CD8-positive, alpha-beta memory T cell (primary cell): ENCODE measurements around the gene NOD2. TPM values are rescaled to one million over a fixed set of nuclear protein-coding genes. Genes with fewer than 3 reads are reported as not detected.

Source experiments
- CTCF ChIA-PET: fragments of 350-600 bp; sonication (Branson Sonifier 250); formaldehyde crosslinking; loops from one replicate; lab custom pipeline; 2021; ENCODE audit warnings: antibody characterized with exemption; lab: Charles Lee
- POLR2A ChIA-PET: fragments of 350-600 bp; sonication (Branson Sonifier 250); formaldehyde crosslinking; loops from one replicate; lab custom pipeline; 2021; ENCODE audit warnings: antibody characterized with exemption; lab: Charles Lee
- DNase-seq, 5 donors: peaks; one replicate each; pipeline versions ENCODE4 v3.0.0 to v3.0.0-alpha.2; 2020 to 2022; ENCODE audit warnings: mixed read lengths in 1 of 5
- H3K27ac ChIP-seq: one replicate; pipeline ENCODE4 v1.7.0; 2013; ENCODE audit warnings: low read depth, mild to moderate bottlenecking, low read length, moderate library complexity
- H3K27me3 ChIP-seq: 2 replicates; pipeline ENCODE4 v1.7.0; 2013; ENCODE audit warnings: low read length, mild to moderate bottlenecking; ENCODE audit not compliant: insufficient read depth, poor library complexity, severe bottlenecking
- H3K36me3 ChIP-seq: 2 replicates; pipeline ENCODE4 v1.7.0; 2013; ENCODE audit warnings: mild to moderate bottlenecking, low read length, moderate library complexity; ENCODE audit not compliant: insufficient read depth
- H3K4me1 ChIP-seq: 2 replicates; pipeline ENCODE4 v1.7.0; 2013; ENCODE audit warnings: mild to moderate bottlenecking, low read length, moderate library complexity; ENCODE audit not compliant: insufficient read depth
- H3K4me3 ChIP-seq: 2 replicates; pipeline ENCODE4 v1.7.0; 2013; ENCODE audit warnings: mild to moderate bottlenecking, low read length
- H3K9me3 ChIP-seq: 2 replicates; pipeline ENCODE4 v1.7.0; 2013; ENCODE audit warnings: mild to moderate bottlenecking, low read length
- H3K27ac Mint-ChIP-seq, 8 donors: one replicate each; pipeline ENCODE4 v1.8.0; 2020 to 2021; ENCODE audit warnings: mixed read lengths in 8 of 8, mild to moderate bottlenecking in 6 of 8, inconsistent platforms in 3 of 8, moderate library complexity in 3 of 8
- H3K27me3 Mint-ChIP-seq, 2 donors: one replicate each; pipeline ENCODE4 v1.8.0; 2020 to 2021; ENCODE audit warnings: mixed read lengths in 2 of 2, mild to moderate bottlenecking in 1 of 2, moderate library complexity in 1 of 2
- H3K36me3 Mint-ChIP-seq, 3 donors: one replicate each; pipeline ENCODE4 v1.8.0; 2020 to 2021; ENCODE audit warnings: mixed read lengths in 3 of 3, inconsistent platforms in 1 of 3, mild to moderate bottlenecking in 1 of 3
- H3K4me1 Mint-ChIP-seq, 3 donors: one replicate each; pipeline ENCODE4 v1.8.0; 2020 to 2021; ENCODE audit warnings: mixed read lengths in 3 of 3, inconsistent platforms in 1 of 3, mild to moderate bottlenecking in 1 of 3
- H3K4me3 Mint-ChIP-seq, 7 donors: one replicate each; pipeline ENCODE4 v1.8.0; 2020 to 2021; ENCODE audit warnings: mixed read lengths in 7 of 7, mild to moderate bottlenecking in 6 of 7, moderate library complexity in 4 of 7, inconsistent platforms in 2 of 7
- H3K9me3 Mint-ChIP-seq, 5 donors: one replicate each; pipeline ENCODE4 v1.8.0; 2020 to 2022; ENCODE audit warnings: mixed read lengths in 5 of 5, mild to moderate bottlenecking in 3 of 5, moderate library complexity in 2 of 5, inconsistent platforms in 1 of 5
- polyA plus RNA-seq: library from polyadenylated mRNA; unstranded; fragments of 300-500 nt; fragmentation: Illumina TruSeq; gene quantifications from one replicate; pipeline ENCODE4 v1.2.3, GENCODE V29; 2021
- total RNA-seq, 2 experiments: library from RNA; stranded (reverse); gene quantifications; one replicate each; pipeline ENCODE4 v1.2.3, GENCODE V29; 2021

NOD2 gene
- total and polyA plus RNA-seq, 3 experiments from 2014 or later = 1.8 to 1.9 (median 1.8) TPM

DNA sequence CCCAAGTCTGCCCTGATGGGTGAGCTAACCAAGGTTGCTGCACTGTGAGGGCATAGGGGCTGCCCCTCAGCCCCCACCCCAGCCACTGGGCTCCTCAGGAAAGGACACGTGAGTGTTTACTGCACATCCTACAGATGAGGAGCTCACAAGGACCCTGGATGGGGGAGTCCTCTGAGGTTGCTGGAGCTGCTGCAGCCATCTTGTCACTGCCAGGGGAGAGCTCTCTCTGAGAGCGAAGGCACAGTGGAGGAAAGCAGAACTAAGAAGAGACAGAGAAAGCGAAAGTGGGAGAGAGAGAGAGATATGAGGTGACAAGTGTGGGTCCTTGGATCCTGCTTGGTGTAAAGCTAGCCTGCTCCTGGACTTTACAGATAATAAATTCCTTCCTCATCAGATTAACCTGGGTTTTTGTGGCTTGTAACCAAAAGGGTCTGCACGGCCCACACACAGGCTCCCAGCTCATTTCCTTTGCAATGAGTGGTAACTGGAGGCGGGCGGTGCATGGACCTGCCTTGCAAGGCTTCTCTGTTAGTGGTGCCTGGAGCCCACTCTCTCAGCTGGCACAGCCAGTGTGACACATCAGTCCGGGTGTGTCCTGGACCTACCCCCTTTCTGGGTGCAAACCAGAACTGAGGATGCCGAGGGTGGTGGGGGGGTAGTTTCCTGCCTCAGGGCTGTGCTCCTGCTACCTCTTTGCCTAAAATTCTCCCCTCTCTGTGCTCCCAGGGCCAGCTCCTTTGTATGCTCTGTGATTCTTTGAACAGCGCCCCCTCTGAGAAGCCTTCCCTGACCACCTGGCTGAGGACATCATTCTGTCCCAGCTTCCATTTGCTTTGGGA is 26.5 kb upstream of the NOD2 start:
- Mint-ChIP-seq H3K27me3 (no peaks in the 10 kb centered on the region), H3K36me3 (peaks cover 11 to 36% (median 15%) of the 10 kb centered on the region in 3 donors), H3K9me3 (peaks cover 5 to 6% (median 6%) of the 10 kb centered on the region in 5 donors), H3K4me3 (peak overlapping the region; percentile 75 to 86 (median 79)), H3K4me1 (peaks cover 31 to 47% (median 44%) of the 10 kb centered on the region in 3 donors), H3K27ac (peak overlapping the region; percentile 85 to 96 (median 90))
- Histone ChIP-seq H3K4me3 (peak overlapping the region; percentile 18), H3K27ac (no peak overlapping the region), H3K36me3 (peaks cover 6% of the 10 kb centered on the region), H3K27me3 (no peaks in the 10 kb centered on the region), H3K9me3 (peaks cover 3% of the 10 kb centered on the region), H3K4me1 (peaks cover 30% of the 10 kb centered on the region)
- CTCF ChIA-PET = interaction anchor here (0.9 to 8.1 kb wide), 33 partner anchors 11 to 646 kb away, joined by 3 to 116 read pairs (median 8); partner anchors contain the start of genes BRD7, CNEP1R1, CYLD and HEATR3
- POLR2A ChIA-PET = interaction anchor here (0.6 to 1.9 kb wide), 5 partner anchors 15 to 120 kb away, joined by 3 to 5 read pairs (median 4); partner anchors contain the start of gene CYLD
- peak in 4 of 5 donors; percentile 11 to 62 (median 22) for DNase-seq

DNA sequence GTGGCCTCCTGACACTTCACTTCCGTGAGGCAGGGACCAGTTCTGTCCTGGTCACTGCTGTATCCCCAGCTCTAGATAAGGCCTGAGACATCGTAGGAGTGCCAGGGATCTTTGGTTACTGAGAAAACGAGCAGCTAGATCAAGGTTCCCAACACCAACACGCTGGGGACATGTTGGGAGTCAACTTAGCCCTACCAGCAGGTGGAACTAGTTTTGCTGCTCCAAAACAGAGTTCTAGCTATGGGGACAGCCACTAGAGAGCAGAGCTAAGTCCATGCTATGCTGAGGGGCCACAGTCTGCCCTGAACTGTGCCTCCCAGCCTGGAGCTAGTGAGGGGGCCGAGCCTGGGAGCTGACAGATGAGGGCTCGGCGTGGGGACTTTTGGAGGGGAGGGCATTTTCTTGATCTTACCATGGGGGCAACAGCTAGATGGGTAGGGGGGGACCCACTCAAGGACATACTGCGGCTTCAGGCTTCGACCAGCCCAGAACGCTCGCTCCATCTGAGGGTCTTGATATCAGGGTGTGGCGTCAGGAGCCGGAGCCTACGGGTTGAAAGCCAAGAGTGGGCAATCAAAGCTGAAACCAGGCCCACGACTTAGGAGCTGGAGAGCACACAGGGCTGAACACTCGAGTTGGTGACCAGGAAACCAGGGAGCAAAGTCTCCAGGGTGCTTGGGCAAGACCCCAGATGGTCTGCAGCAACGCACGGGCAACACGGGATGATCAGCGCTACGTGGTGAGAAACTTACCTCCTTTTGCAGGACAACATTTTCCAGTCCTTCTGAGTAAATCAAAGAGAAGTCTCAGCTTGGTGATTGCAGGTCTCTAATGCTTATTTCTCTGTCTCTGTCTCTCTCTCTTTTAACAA is 25.7 kb upstream of the NOD2 start:
- DNase-seq = no peak
- H3K27me3 ChIP-seq = no peaks in the 10 kb centered on the region
- CTCF ChIA-PET = interaction anchor here (0.7 to 8.1 kb wide), 28 partner anchors 10 to 642 kb away, joined by 3 to 116 read pairs (median 7); partner anchors contain the start of genes BRD7, CNEP1R1, CYLD and SNX20
- H3K27ac ChIP-seq = no peak overlapping the region
- POLR2A ChIA-PET = interaction anchor here (0.6 to 1.9 kb wide), 5 partner anchors 9 to 120 kb away, joined by 3 to 8 read pairs (median 5); partner anchors contain the start of gene CYLD
- H3K36me3 Mint-ChIP-seq = peaks cover 19 to 44% (median 20%) of the 10 kb centered on the region in 3 donors
- H3K27ac Mint-ChIP-seq = peak overlapping the region; percentile 85 to 96 (median 90)
- peaks cover 14% of the 10 kb centered on the region for H3K36me3 ChIP-seq
- peaks cover 31 to 47% (median 44%) of the 10 kb centered on the region in 3 donors for H3K4me1 Mint-ChIP-seq
- H3K27me3 Mint-ChIP-seq = no peaks in the 10 kb centered on the region
- H3K9me3 Mint-ChIP-seq = peaks cover 7 to 15% (median 14%) of the 10 kb centered on the region in 5 donors
- peaks cover 12% of the 10 kb centered on the region for H3K9me3 ChIP-seq
- peaks cover 30% of the 10 kb centered on the region for H3K4me1 ChIP-seq
- peak overlapping the region; percentile 75 to 86 (median 79) for H3K4me3 Mint-ChIP-seq
- H3K4me3 ChIP-seq = no peak overlapping the region

DNA sequence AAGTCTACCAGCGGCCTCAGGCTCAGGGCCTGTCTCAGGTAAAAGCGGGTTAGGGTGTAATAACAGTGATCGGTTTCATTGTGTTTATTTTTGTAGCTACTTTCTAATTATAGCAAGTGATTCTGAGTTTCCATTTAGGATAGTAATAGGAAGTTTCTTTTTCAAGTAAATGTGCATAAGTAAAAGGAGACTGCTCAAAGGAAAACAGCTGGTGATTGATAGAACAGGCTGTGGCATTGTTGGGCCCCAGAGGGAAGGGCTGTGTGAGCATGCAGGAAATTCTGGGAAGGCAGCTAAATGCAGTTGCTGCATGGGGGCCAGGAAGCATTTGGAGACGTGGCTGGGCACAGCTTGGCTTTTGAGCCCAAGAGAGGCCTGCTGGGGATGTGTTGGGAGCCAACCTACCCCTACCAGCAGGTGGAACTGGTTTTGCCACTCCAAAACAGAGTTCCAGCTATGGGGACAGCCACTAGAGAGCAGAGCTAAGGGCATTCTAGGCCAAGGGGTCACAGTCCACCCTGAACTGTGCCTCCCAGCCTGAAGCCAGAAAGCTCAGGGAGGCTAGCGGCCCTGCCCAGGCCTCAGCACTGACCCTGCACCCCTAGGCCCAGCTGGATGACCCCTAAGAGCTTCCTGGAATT is 24.9 kb upstream of the NOD2 start:
- ChIA-PET POLR2A (interaction anchor here (1.9 kb wide), 1 partner anchor 73 kb away, joined by 5 read pairs; the partner anchor contains the start of gene CYLD), CTCF (interaction anchor here (0.9 to 8.1 kb wide), 18 partner anchors 9 to 643 kb away, joined by 3 to 116 read pairs (median 12); partner anchors contain the start of genes BRD7, CNEP1R1, CYLD and SNX20)
- peak overlapping the region in 2 of 7 donors; percentile 12 to 42 for H3K4me3 Mint-ChIP-seq
- peaks cover 7 to 19% (median 16%) of the 10 kb centered on the region in 5 donors for H3K9me3 Mint-ChIP-seq
- Histone ChIP-seq H3K36me3 (peaks cover 21% of the 10 kb centered on the region), H3K27ac (no peak overlapping the region), H3K4me1 (peaks cover 30% of the 10 kb centered on the region), H3K4me3 (no peak overlapping the region), H3K27me3 (no peaks in the 10 kb centered on the region), H3K9me3 (peaks cover 15% of the 10 kb centered on the region)
- H3K36me3 Mint-ChIP-seq = peaks cover 23 to 51% (median 24%) of the 10 kb centered on the region in 3 donors
- peaks cover 31 to 47% (median 44%) of the 10 kb centered on the region in 3 donors for H3K4me1 Mint-ChIP-seq
- H3K27me3 Mint-ChIP-seq = no peaks in the 10 kb centered on the region
- peak overlapping the region; percentile 65 to 96 (median 86) for H3K27ac Mint-ChIP-seq
- no peak for DNase-seq

DNA sequence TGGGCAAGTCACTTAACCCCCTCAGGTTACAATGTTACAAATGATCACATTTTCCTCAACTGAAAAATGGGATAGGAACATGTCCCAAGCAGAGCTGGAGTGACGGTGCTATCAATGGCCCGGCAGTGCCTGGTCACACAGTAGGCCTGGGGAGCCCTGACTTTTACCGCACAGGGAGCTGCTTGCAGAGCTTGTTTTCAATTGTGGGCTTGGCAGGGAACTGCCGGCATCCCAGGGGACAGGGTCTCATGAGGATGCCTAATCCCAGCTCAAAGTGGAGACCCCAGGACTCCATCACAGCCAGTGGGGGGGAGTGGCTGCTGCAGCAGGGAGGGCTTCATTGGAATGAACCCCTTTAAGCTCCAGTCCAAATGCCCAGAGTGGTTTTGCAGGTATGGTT is 23.7 kb upstream of the NOD2 start:
- Mint-ChIP-seq H3K4me1 (peaks cover 32 to 42% (median 40%) of the 10 kb centered on the region in 3 donors), H3K36me3 (peaks cover 27 to 63% (median 30%) of the 10 kb centered on the region in 3 donors), H3K27ac (peak overlapping the region in 2 of 8 donors; percentile 41 to 92), H3K4me3 (no peak overlapping the region), H3K27me3 (no peaks in the 10 kb centered on the region), H3K9me3 (peaks cover 7 to 24% (median 20%) of the 10 kb centered on the region in 5 donors)
- peaks cover 30% of the 10 kb centered on the region for H3K36me3 ChIP-seq
- H3K4me3 ChIP-seq = no peak overlapping the region
- peaks cover 15% of the 10 kb centered on the region for H3K9me3 ChIP-seq
- POLR2A ChIA-PET = interaction anchor here (0.5 kb wide), 1 partner anchor 604 kb away, joined by 3 read pairs; no protein-coding TSS in a partner anchor
- H3K27ac ChIP-seq = no peak overlapping the region
- H3K27me3 ChIP-seq = no peaks in the 10 kb centered on the region
- peaks cover 27% of the 10 kb centered on the region for H3K4me1 ChIP-seq
- CTCF ChIA-PET = interaction anchor here (0.5 to 8.1 kb wide), 7 partner anchors 8 to 136 kb away, joined by 3 to 116 read pairs (median 23); partner anchors contain the start of genes CYLD and SNX20
- DNase-seq = no peak

DNA sequence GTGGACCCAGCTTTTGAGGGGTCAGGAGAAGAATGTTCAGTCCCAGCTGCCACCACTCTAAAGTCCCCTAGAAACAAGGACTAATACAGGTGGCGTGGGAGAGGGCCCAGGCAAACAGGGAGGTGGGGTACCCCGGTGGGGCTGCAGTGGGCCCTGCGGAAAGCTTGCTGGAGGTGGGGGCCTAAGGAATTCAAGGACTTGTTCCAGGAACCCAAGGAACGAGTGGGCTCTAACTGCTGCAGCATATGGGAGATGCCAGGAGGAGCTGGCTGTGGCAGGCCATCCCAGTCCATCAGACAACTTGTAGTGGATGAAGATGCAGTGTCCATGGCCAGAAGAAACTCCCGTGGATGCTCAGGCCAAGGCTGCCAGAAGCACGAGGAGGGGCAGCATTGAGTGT is 22.9 kb upstream of the NOD2 start:
- Mint-ChIP-seq H3K9me3 (peaks cover 7 to 28% (median 20%) of the 10 kb centered on the region in 5 donors), H3K4me1 (peaks cover 26 to 35% (median 33%) of the 10 kb centered on the region in 3 donors), H3K27me3 (no peaks in the 10 kb centered on the region), H3K36me3 (peaks cover 34 to 70% (median 38%) of the 10 kb centered on the region in 3 donors), H3K27ac (peak overlapping the region in 5 of 8 donors; percentile 3 to 92 (median 64)), H3K4me3 (no peak overlapping the region)
- CTCF ChIA-PET = interaction anchor here (0.5 to 6.1 kb wide), 7 partner anchors 10 to 135 kb away, joined by 3 to 79 read pairs (median 11); partner anchors contain the start of genes CYLD and SNX20
- POLR2A ChIA-PET = no interaction called here
- Histone ChIP-seq H3K27ac (no peak overlapping the region), H3K27me3 (no peaks in the 10 kb centered on the region), H3K36me3 (peaks cover 37% of the 10 kb centered on the region), H3K4me1 (peaks cover 21% of the 10 kb centered on the region), H3K9me3 (peaks cover 15% of the 10 kb centered on the region), H3K4me3 (no peak overlapping the region)
- no peak for DNase-seq

DNA sequence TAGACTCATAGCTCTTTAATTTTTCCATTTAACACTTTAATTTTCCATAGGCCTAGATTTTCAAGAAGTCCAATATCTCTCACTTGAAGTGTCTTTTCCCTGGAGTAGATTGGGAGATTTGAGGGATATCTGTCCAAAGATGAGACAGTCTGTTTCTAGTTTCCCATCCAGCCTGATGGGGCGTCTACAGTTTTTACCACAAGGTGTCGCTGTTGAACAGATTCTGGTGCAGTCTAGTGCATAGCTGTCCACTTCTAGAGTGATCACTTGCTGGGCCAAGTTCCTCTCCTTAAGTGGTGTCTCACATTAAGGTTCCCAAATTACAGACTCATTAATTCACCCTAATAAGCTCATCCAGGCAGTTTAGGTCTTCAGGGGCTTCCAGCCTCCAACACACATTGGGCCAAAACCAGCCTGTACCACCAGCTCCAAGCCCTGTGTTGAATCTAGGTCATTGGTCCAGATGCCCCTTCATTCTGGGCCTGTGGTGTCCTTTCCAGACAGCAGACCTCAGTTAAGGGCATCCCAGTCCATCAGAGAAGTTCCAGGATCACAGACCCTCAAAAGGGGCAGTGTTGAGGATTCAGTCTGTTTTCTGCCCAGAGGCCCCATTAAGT is 21.7 kb upstream of the NOD2 start:
- peaks cover 7 to 28% (median 20%) of the 10 kb centered on the region in 5 donors for H3K9me3 Mint-ChIP-seq
- no peak overlapping the region for H3K4me3 ChIP-seq
- CTCF ChIA-PET = interaction anchor here (0.8 to 4.6 kb wide), 17 partner anchors 9 to 647 kb away, joined by 3 to 26 read pairs (median 5); partner anchors contain the start of genes CNEP1R1, CYLD and SNX20

More for the DNA sequence above, 21.7 kb upstream of the NOD2 start:
- H3K27me3 Mint-ChIP-seq = no peaks in the 10 kb centered on the region
- POLR2A ChIA-PET = interaction anchor here (0.5 to 1.2 kb wide), 3 partner anchors 9 to 111 kb away, joined by 4 to 7 read pairs (median 4); partner anchors contain the start of gene SNX20
- Histone ChIP-seq H3K27ac (no peak overlapping the region), H3K4me1 (peaks cover 14% of the 10 kb centered on the region), H3K36me3 (peaks cover 43% of the 10 kb centered on the region), H3K9me3 (peaks cover 15% of the 10 kb centered on the region), H3K27me3 (no peaks in the 10 kb centered on the region)
- H3K27ac Mint-ChIP-seq = peak overlapping the region in 7 of 8 donors; percentile 4 to 91 (median 56)
- H3K36me3 Mint-ChIP-seq = peaks cover 42 to 83% (median 51%) of the 10 kb centered on the region in 3 donors
- peak overlapping the region in 1 of 7 donors; percentile 5 for H3K4me3 Mint-ChIP-seq
- peaks cover 19 to 32% (median 31%) of the 10 kb centered on the region in 3 donors for H3K4me1 Mint-ChIP-seq
- DNase-seq = peak in 3 of 5 donors; percentile 21 to 31 (median 22)
